HPDE6-E6E7 (cell line): ENCODE data around the gene NOTCH3.
A peak's percentile ranks its signal among the peaks of the same experiment; 100 is the strongest.

Source experiments
- DNase-seq: peaks from one replicate; pipeline ENCODE4 v3.0.0; 2011; ENCODE audit warnings: missing footprints; ENCODE audit errors: extremely low spot score

NOTCH3 gene

DNA sequence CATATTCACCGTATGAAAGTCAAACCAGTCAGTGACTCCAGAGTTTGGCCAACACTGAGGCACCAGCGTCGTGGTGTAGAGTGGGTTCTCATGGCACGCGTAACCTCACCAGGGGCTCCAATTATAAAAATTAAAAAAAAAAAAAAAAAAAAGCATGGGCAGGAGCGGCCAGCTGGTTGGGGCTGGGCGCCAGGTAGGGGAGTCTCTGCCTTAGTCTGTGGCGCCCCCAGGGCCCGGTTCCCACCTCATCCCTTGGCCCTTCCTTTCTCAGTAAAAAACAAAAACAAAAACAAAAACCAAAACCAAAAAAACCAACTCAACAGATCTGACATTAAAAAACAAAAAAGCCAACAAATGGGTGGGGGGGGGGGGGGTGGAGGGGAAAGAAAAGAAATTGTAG lies 36.1 kb upstream of the NOTCH3 start:
- DNase-seq = no peak

GRCh38 chr19:15235781-15236180 lies 35.0 kb upstream of the NOTCH3 start:
- no peak for DNase-seq

- no peak for DNase-seq
These were observed 33.8 kb upstream of the NOTCH3 start for GRCh38 chr19:15234431-15235130.

DNA sequence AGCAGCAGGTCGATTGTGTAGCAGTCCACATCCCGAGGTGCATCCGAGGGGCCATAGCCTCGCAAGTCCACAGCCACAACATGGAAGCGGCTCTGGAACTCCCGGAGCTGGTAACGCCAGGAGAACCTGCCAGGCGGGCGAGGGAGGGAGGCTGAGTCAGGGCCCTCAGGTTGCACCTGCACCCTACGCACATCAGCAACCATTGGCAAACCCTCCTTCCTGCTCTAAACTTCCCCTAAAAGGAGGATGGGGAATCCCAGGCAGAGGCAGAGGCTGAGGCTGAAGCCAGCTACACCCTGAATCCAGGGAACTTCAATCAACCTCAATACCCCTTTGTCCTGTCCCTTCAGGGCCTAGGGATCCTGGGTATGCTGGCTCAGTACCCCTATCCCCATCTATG lies 30.5 kb upstream of the NOTCH3 start:
- DNase-seq = peak; percentile 42

- no peak for DNase-seq
These were observed 26.5 kb upstream of the NOTCH3 start for GRCh38 chr19:15227261-15227660.

- DNase-seq = no peak
These were observed 25.0 kb upstream of the NOTCH3 start for GRCh38 chr19:15225760-15226159.

GRCh38 chr19:15223649-15224361 lies 23.0 kb upstream of the NOTCH3 start:
- DNase-seq = no peak

DNA sequence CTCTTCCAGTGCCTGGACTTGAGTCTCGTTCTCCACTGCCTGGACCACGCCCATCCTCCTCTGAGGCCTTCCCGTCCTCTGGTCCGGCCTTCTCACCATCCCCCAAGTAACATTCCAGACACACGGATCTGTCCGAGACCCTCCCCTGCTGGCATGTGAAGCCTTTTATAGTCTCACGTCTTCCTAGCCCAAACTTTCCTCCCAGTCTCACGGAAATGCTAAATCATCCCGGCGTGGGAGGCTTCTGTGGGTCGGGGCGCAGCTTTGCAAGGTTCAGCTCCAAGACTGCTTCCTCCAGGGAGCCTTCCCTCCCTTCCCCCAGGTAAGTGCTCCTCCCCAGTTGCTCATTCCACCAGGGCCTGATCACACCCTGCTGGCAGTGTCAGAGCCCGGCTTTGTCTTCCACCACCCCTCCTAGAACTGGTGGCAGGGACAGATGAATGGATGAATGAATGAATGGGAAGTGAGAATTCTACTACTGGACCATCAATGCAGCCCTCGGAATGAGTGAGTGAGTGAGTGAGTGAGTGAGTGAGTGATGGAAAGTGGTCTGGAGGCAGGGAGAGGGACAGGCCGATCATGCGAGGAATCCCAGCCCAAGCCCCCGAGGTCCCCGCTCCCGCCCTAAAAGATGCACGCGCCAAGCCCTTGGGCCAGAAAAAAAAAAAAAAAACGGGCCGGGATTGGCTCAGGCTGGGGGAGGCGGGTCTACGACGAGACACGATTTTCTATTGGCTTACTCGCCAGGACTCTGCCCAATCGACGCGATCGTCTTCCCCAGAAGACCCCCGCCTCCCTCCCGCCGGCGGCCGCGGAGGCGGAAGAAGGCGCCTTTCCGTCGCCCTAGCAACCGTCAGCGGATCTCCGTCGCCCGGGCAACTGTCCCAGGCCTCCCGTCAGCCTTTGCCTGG lies 22.2 kb upstream of the NOTCH3 start:
- peak; percentile 91 for DNase-seq

- no peak for DNase-seq
These were observed 20.0 kb upstream of the NOTCH3 start for GRCh38 chr19:15220833-15221232.

DNA sequence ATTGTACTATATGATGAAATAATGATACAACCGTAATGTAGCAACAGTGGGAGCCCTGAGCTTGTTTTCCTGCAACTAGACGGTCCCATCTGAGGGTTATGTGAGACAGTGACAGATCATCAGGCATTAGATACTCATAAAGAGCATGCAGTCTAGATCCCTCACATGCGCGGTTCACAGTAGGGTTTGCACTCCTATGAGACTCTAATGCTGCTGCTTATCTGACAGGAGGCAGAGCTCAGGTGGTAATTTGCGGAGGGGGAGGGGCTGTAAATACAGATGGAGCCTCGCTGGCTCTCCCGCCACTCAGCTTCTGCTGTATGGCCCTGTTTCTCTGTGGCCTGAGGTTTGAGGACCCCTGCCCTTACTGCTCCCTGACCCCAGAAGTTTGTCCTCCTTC lies 17.7 kb upstream of the NOTCH3 start:
- DNase-seq = no peak

- DNase-seq = no peak
These were observed 15.6 kb upstream of the NOTCH3 start for GRCh38 chr19:15216363-15216762.

- DNase-seq = no peak
These were observed 13.1 kb upstream of the NOTCH3 start for GRCh38 chr19:15213715-15214381.

- DNase-seq = no peak
These were observed 11.9 kb upstream of the NOTCH3 start for GRCh38 chr19:15212711-15213110.

DNA sequence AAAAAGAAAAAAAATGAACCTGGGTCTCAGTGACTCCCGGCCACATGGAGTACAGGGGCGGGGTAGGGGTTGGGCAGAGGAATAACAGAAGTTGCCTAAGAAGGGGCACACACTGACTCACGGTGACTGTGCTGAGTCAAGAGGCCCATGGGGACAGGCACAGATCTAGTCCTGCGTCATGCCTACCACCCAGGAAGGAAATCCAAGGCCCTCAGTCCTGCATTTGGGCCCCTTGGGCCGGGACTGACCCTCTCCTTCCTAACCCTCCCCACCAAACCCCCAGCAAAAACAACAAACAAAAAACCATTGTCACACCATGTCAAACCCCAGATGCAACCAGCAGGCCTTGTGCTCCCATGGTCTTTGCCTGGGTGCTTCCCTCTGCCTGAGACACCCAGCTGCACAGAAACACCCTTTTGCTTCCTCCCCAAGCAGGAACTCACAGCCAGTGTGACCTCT lies 9.6 kb upstream of the NOTCH3 start:
- peak; percentile 64 for DNase-seq

- DNase-seq = no peak
These were observed 704 bp upstream of the NOTCH3 start for GRCh38 chr19:15201374-15202023.

GRCh38 chr19:15199661-15200552 lies 888 bp downstream of the NOTCH3 start:
- no peak for DNase-seq

DNA sequence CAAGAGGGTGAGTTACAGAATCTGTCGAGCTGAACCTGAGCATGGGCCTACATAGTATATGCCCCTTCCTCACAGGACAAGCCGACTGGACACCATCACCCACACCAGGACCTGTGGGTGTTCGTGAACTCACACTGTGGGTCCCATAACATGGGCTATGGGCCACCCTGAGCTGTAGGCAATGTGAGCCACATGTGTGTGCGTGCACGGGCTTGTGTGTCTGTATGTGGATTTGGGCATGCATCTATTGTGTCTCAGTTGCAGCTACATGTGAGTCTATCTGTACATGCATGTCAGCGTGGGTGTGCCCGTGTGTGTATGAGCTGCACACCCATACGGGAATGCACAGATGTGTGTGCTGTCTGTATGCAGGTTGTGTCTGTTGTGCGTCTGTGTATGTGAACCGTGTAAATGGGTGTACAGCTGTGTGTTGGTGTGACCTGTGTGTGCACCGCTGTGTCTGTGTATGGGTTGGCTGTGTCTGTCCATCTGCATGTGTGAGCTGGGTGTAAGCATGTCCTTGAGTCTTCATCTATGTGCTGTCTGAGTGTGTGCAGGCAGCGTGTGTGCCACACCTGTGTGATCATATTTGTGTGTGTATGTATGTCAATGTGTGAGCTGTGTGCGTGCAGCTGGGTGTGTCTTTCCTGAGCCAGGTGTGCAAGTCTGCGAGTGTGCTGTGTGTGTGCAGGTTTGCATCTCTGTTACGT lies 1.7 kb downstream of the NOTCH3 start:
- no peak for DNase-seq

- DNase-seq = no peak
These were observed 2.9 kb downstream of the NOTCH3 start for GRCh38 chr19:15197942-15198341.

- DNase-seq = no peak
These were observed 3.4 kb downstream of the NOTCH3 start for GRCh38 chr19:15197275-15197941.
